ENCODE results near the gene DDX18. TPM values are rescaled to one million over a fixed set of nuclear protein-coding genes. Genes with fewer than 3 reads are reported as not detected.

The DDX18 gene
- total and polyA plus RNA-seq, 10 of the 15 experiments (the other 5 are each of a cell fraction or from before 2014, with no cell fraction given) = 54.3 to 110 (median 74.9) TPM

GRCh38 chr2:117879003-117879402 is 64.5 kb downstream of the DDX18 start:
- RAD21 ChIA-PET (ENCODE audit: unreplicated experiment) = no interaction called here
- intact Hi-C loops (cut with micrococcal nuclease; ENCODE audit: unreplicated experiment) = no loop called here
- CTCF ChIA-PET = no interaction called here
- no peak for TF ChIP-seq CUX1 (IDR thresholded peaks at IDR 0.05; ENCODE audit: insufficient replicate concordance, low read depth, low read length)
- TF ChIP-seq SREBF2 (IDR thresholded peaks at IDR 0.05; ENCODE audit: low read length) = no peak
- TF ChIP-seq NRF1 (conservative IDR thresholded peaks at IDR 0.05; ENCODE audit: low read depth, low read length) = no peak
- no peak for TF ChIP-seq PAX8 (IDR thresholded peaks at IDR 0.05)
- TF ChIP-seq, protein P1, sequence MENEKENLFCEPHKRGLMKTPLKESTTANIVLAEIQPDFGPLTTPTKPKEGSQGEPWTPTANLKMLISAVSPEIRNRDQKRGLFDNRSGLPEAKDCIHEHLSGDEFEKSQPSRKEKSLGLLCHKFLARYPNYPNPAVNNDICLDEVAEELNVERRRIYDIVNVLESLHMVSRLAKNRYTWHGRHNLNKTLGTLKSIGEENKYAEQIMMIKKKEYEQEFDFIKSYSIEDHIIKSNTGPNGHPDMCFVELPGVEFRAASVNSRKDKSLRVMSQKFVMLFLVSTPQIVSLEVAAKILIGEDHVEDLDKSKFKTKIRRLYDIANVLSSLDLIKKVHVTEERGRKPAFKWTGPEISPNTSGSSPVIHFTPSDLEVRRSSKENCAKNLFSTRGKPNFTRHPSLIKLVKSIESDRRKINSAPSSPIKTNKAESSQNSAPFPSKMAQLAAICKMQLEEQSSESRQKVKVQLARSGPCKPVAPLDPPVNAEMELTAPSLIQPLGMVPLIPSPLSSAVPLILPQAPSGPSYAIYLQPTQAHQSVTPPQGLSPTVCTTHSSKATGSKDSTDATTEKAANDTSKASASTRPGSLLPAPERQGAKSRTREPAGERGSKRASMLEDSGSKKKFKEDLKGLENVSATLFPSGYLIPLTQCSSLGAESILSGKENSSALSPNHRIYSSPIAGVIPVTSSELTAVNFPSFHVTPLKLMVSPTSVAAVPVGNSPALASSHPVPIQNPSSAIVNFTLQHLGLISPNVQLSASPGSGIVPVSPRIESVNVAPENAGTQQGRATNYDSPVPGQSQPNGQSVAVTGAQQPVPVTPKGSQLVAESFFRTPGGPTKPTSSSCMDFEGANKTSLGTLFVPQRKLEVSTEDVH (IDR thresholded peaks at IDR 0.05; ENCODE audit: low read depth, partially characterized antibody) = no peak
- TF ChIP-seq HDAC6 (IDR thresholded peaks at IDR 0.05; ENCODE audit: unreplicated experiment) = no peak
- TF ChIP-seq MLLT1 (IDR thresholded peaks at IDR 0.05) = no peak
- TF ChIP-seq, protein P2, sequence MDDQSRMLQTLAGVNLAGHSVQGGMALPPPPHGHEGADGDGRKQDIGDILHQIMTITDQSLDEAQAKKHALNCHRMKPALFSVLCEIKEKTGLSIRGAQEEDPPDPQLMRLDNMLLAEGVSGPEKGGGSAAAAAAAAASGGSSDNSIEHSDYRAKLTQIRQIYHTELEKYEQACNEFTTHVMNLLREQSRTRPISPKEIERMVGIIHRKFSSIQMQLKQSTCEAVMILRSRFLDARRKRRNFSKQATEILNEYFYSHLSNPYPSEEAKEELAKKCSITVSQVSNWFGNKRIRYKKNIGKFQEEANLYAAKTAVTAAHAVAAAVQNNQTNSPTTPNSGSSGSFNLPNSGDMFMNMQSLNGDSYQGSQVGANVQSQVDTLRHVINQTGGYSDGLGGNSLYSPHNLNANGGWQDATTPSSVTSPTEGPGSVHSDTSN (IDR thresholded peaks at IDR 0.05; ENCODE audit: insufficient replicate concordance, low read depth, low read length) = no peak
- TF ChIP-seq RB1 (IDR thresholded peaks at IDR 0.05; ENCODE audit: borderline replicate concordance) = no peak
- no peak for TF ChIP-seq POU2F2 (IDR thresholded peaks at IDR 0.05; ENCODE audit: borderline replicate concordance, low read depth, low read length)
- TF ChIP-seq CREM (IDR thresholded peaks at IDR 0.05; ENCODE audit: low read depth) = no peak
- TF ChIP-seq EGR1 (IDR thresholded peaks at IDR 0.05; ENCODE audit: borderline replicate concordance in 1 of 2, low read depth in 2 of 2, low read length in 2 of 2) = no peak
- no peak for TF ChIP-seq SMAD5 (IDR thresholded peaks at IDR 0.05; ENCODE audit: low read depth)
- TF ChIP-seq CBX5 (IDR thresholded peaks at IDR 0.05; ENCODE audit: low read depth) = no peak
- FAIRE-seq (no peak), ATAC-seq (no peak), DNase-seq (ENCODE audit: low read depth, low spot score) (no peak)
- WGBS (ENCODE audit: insufficient coverage, insufficient replicate concordance, low lambda C conversion rate, missing lambda C conversion rate) = 17% methylated on average over 2 of the region's 2 CpGs
- Histone ChIP-seq H3K4me1 (ENCODE audit: control insufficient read depth, insufficient read depth, low read length) (no peaks in the 10 kb centered on the region), H3K36me3 (ENCODE audit: control insufficient read depth in 2 of 2, insufficient read depth in 2 of 2, low read length in 1 of 2) (no peaks in the 10 kb centered on the region), H2AFZ (ENCODE audit: control insufficient read depth, low read depth, low read length) (no peak overlapping the region), H3K27me3 (replicated peaks in 1 of 2; ENCODE audit: control insufficient read depth in 2 of 2, insufficient read depth in 2 of 2, low read length in 1 of 2) (no peaks in the 10 kb centered on the region; a peak in 1 of 4 replicates), H3K9ac (ENCODE audit: control insufficient read depth, insufficient read depth, low read length) (no peak overlapping the region), H3K9me3 (replicated peaks; ENCODE audit: control insufficient read depth, insufficient read depth, low read length) (no peaks in the 10 kb centered on the region; the same call in 2 of the 3 replicates), H3K27ac (ENCODE audit: control insufficient read depth, insufficient read depth) (no peak overlapping the region), H3K4me3 (no peak overlapping the region), H3K4me2 (ENCODE audit: control insufficient read depth, insufficient read depth) (no peak overlapping the region), H4K20me1 (ENCODE audit: control insufficient read depth, insufficient read depth) (no peaks in the 10 kb centered on the region), H3K79me2 (ENCODE audit: control insufficient read depth, insufficient read depth, low read length) (no peaks in the 10 kb centered on the region)
- in situ Hi-C loops (cut with MboI) = no loop called here
- POLR2A ChIA-PET = no interaction called here
- SMC1A ChIA-PET (ENCODE audit: uncharacterized antibody, unreplicated experiment) = no interaction called here
- BruUV-seq (replicated peaks) = no TSS peak
